Stimulated activated CD8-positive, alpha-beta memory T cell treated with anti-CD3 and anti-CD28 coated beads, Interleukin-15, amount 100 ng/mL, for 1 hour (primary cell): ENCODE results near the gene SGO2.
"Not testable (repeated sequence)": the region's sequence is repeated elsewhere in the genome, so short reads cannot be mapped to it uniquely, and the experiment has no call there.

ENCODE experiments used
- DNase-seq: peaks from one replicate; pipeline ENCODE4 v3.0.0-alpha.2; 2020; ENCODE audit warnings: low read depth

The SGO2 gene

GRCh38 chr2:200624026-200624425, 98.0 kb downstream of the SGO2 start:
- DNase-seq: no peak

GRCh38 chr2:200624658-200625057, 98.7 kb downstream of the SGO2 start:
- no peak for DNase-seq

- no peak for DNase-seq
Measured at GRCh38 chr2:200625282-200625681, 99.3 kb downstream of the SGO2 start.

GRCh38 chr2:200625958-200626363, 100.0 kb downstream of the SGO2 start:
- no peak for DNase-seq

- DNase-seq: no peak
Measured at GRCh38 chr2:200627110-200627770, 101.2 kb downstream of the SGO2 start.

- not testable (repeated sequence) for DNase-seq
Measured at GRCh38 chr2:200628461-200628860, 102.5 kb downstream of the SGO2 start.

- DNase-seq: no peak
Measured at GRCh38 chr2:200631287-200631686, 105.3 kb downstream of the SGO2 start.
